ENCODE measurements around the gene GNG12. TPM values are rescaled to one million over a fixed set of nuclear protein-coding genes. Genes with fewer than 3 reads are reported as not detected.

Gene GNG12
- total RNA-seq, 1 donor from 2014 or later, result 1.3 TPM

DNA sequence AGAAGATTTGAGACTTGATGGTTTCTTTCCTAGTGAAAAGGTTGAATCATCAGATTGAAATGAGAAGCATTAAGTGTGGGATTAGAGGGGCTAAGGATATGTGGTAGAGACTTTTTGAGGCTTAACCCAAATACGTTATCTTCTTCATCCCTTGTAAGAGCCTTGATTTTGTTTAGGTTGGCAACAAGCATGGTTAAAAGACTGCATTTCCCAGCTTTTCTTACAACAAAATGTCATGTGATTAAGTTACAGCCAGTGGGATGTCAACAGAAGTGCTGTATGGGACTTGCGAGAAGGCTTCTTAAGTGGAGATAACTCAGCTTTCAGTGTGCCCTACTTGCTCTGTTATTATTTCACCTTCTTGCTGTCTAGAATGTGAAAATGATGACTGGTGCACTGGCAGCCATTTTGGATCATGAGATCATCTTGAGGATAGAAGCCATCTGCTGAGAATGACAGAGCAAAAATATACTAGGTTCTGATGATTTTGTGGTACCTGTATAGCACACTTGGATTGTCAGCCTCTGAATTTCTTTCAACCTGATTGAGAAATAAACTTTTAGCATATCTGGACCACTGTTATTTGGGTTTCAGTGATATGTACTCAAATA is 41.3 kb upstream of the GNG12 start:
- no peak overlapping the region for H3K27ac Mint-ChIP-seq (ENCODE audit: unreplicated experiment)
- no peak overlapping the region for H3K4me3 Mint-ChIP-seq (ENCODE audit: unreplicated experiment)
- no peaks in the 10 kb centered on the region for H3K36me3 Mint-ChIP-seq (ENCODE audit: unreplicated experiment)
- TF ChIP-seq, protein P1, sequence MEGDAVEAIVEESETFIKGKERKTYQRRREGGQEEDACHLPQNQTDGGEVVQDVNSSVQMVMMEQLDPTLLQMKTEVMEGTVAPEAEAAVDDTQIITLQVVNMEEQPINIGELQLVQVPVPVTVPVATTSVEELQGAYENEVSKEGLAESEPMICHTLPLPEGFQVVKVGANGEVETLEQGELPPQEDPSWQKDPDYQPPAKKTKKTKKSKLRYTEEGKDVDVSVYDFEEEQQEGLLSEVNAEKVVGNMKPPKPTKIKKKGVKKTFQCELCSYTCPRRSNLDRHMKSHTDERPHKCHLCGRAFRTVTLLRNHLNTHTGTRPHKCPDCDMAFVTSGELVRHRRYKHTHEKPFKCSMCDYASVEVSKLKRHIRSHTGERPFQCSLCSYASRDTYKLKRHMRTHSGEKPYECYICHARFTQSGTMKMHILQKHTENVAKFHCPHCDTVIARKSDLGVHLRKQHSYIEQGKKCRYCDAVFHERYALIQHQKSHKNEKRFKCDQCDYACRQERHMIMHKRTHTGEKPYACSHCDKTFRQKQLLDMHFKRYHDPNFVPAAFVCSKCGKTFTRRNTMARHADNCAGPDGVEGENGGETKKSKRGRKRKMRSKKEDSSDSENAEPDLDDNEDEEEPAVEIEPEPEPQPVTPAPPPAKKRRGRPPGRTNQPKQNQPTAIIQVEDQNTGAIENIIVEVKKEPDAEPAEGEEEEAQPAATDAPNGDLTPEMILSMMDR (IDR thresholded peaks at IDR 0.05; ENCODE audit: partially characterized antibody, unreplicated experiment), result no peak
- peaks cover 2% of the 10 kb centered on the region for H3K4me1 Mint-ChIP-seq (ENCODE audit: low read depth, unreplicated experiment)
- peaks cover under 1% of the 10 kb centered on the region for H3K9me3 Mint-ChIP-seq (ENCODE audit: unreplicated experiment)
- DNase-seq, result no peak
- H3K27me3 Mint-ChIP-seq (ENCODE audit: unreplicated experiment), result no peaks in the 10 kb centered on the region

DNA sequence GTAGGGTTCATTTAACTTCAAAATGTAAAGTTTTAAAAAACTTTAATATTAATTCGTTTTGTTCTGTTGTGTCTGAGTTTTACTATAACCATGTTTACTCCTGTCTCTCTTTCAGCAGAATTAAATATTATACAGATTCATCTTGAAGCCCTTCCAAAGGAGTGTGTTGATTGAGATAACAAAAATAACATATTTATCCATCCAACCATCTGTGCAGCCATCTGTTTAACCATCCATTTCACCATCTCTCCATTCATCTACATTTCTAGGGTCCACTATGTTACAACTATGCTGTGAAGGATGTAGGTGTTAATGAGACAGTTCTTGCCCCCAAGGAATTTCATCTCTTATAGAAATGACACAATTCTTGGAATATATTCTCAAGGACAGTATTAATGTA is 36.0 kb upstream of the GNG12 start:
- H3K4me3 Mint-ChIP-seq (ENCODE audit: unreplicated experiment), result no peak overlapping the region
- H3K36me3 Mint-ChIP-seq (ENCODE audit: unreplicated experiment), result no peaks in the 10 kb centered on the region
- no peaks in the 10 kb centered on the region for H3K9me3 Mint-ChIP-seq (ENCODE audit: unreplicated experiment)
- no peaks in the 10 kb centered on the region for H3K27me3 Mint-ChIP-seq (ENCODE audit: unreplicated experiment)
- no peak for DNase-seq
- no peak overlapping the region for H3K27ac Mint-ChIP-seq (ENCODE audit: unreplicated experiment)
- TF ChIP-seq, protein P1 (IDR thresholded peaks at IDR 0.05; ENCODE audit: partially characterized antibody, unreplicated experiment), result no peak
- peaks cover 6% of the 10 kb centered on the region for H3K4me1 Mint-ChIP-seq (ENCODE audit: low read depth, unreplicated experiment)

- TF ChIP-seq, protein P1 (IDR thresholded peaks at IDR 0.05; ENCODE audit: partially characterized antibody, unreplicated experiment), result no peak
- no peak for DNase-seq
- Mint-ChIP-seq H3K27me3 (ENCODE audit: unreplicated experiment) (peaks cover 2% of the 10 kb centered on the region), H3K27ac (ENCODE audit: unreplicated experiment) (no peak overlapping the region), H3K4me1 (ENCODE audit: low read depth, unreplicated experiment) (no peaks in the 10 kb centered on the region), H3K9me3 (ENCODE audit: unreplicated experiment) (no peaks in the 10 kb centered on the region), H3K36me3 (ENCODE audit: unreplicated experiment) (no peaks in the 10 kb centered on the region), H3K4me3 (ENCODE audit: unreplicated experiment) (no peak overlapping the region)
Observed at GRCh38 chr1:67863637-67864036, 30.4 kb upstream of the GNG12 start.

DNA sequence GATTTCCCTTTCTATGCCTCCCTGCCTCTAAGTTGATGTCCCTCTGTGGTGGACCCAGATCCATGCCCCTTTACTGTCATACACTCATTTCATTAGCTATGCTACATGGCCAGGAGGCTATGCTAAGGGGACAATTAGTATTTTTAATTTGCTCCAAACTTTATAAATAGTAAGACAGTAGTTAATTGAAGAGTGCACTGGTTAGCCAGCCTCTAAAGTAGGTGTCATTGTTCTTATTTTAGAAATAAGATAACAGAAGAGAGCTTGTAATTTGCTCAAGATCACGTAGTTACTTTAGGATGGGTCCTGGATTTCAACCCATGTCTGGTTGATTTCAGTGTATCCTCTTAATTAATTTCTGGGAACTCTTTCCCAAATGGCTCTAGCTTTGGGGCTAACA is 29.4 kb upstream of the GNG12 start:
- H3K4me3 Mint-ChIP-seq (ENCODE audit: unreplicated experiment), result no peak overlapping the region
- TF ChIP-seq, protein P1 (IDR thresholded peaks at IDR 0.05; ENCODE audit: partially characterized antibody, unreplicated experiment), result no peak
- DNase-seq, result no peak
- no peak overlapping the region for H3K27ac Mint-ChIP-seq (ENCODE audit: unreplicated experiment)
- H3K4me1 Mint-ChIP-seq (ENCODE audit: low read depth, unreplicated experiment), result no peaks in the 10 kb centered on the region
- H3K9me3 Mint-ChIP-seq (ENCODE audit: unreplicated experiment), result no peaks in the 10 kb centered on the region
- H3K36me3 Mint-ChIP-seq (ENCODE audit: unreplicated experiment), result no peaks in the 10 kb centered on the region
- H3K27me3 Mint-ChIP-seq (ENCODE audit: unreplicated experiment), result peaks cover 2% of the 10 kb centered on the region

DNA sequence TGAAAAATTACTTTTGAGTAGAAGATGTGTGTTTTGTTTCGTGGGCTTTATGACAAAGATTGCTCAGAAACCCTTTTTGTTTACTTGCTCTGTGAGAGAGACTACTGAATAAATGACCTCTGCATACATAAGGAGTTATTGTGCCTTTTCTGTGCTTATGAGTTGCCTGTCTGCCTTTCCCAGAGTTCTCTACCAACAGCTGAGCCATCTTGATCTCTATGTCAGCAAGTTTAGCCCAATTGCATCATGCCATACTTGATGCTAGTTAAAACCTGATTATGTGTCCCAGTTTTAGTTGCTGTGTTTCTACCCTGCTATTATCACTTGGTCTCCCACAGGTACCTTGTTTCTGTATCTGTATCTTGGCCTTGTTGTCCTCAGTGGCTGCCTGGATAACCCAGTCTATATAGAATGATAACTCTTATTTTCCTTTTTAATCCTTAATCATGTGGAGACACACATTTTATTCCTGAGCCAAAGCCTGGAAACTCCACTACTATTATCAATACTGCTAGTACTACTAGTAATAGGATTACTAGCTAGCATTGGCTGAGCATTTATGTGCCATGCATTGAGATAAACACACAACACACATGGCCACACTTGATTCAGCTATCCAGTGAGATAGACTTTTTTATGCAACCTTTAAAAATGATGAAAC is 28.7 kb upstream of the GNG12 start:
- H3K36me3 Mint-ChIP-seq (ENCODE audit: unreplicated experiment), result no peaks in the 10 kb centered on the region
- H3K27me3 Mint-ChIP-seq (ENCODE audit: unreplicated experiment), result peaks cover 2% of the 10 kb centered on the region
- H3K4me3 Mint-ChIP-seq (ENCODE audit: unreplicated experiment), result no peak overlapping the region
- H3K9me3 Mint-ChIP-seq (ENCODE audit: unreplicated experiment), result no peaks in the 10 kb centered on the region
- TF ChIP-seq, protein P1 (IDR thresholded peaks at IDR 0.05; ENCODE audit: partially characterized antibody, unreplicated experiment), result no peak
- H3K4me1 Mint-ChIP-seq (ENCODE audit: low read depth, unreplicated experiment), result no peaks in the 10 kb centered on the region
- no peak overlapping the region for H3K27ac Mint-ChIP-seq (ENCODE audit: unreplicated experiment)
- DNase-seq, result no peak
